ENCODE results near the gene STK16.

STK16 gene

GRCh38 chr2:219234331-219234730 lies 10.9 kb upstream of the STK16 start:
- TF ChIP-seq, protein P1, sequence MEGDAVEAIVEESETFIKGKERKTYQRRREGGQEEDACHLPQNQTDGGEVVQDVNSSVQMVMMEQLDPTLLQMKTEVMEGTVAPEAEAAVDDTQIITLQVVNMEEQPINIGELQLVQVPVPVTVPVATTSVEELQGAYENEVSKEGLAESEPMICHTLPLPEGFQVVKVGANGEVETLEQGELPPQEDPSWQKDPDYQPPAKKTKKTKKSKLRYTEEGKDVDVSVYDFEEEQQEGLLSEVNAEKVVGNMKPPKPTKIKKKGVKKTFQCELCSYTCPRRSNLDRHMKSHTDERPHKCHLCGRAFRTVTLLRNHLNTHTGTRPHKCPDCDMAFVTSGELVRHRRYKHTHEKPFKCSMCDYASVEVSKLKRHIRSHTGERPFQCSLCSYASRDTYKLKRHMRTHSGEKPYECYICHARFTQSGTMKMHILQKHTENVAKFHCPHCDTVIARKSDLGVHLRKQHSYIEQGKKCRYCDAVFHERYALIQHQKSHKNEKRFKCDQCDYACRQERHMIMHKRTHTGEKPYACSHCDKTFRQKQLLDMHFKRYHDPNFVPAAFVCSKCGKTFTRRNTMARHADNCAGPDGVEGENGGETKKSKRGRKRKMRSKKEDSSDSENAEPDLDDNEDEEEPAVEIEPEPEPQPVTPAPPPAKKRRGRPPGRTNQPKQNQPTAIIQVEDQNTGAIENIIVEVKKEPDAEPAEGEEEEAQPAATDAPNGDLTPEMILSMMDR (IDR thresholded peaks at IDR 0.05; ENCODE audit: insufficient read depth, low read length, missing control alignments): no peak
- H3K4me3 ChIP-seq (ENCODE audit: low read depth, low read length): no peak overlapping the region
- ChIA-PET CTCF (interaction anchor here (1.0 to 1.8 kb wide), 5 partner anchors 10 to 61 kb away, joined by 3 to 7 read pairs (median 5); partner anchors contain the start of genes GLB1L and STK16), POLR2A (interaction anchor here (1.0 kb wide), 1 partner anchor 12 kb away, joined by 3 read pairs; no protein-coding TSS in a partner anchor)
- no peak for DNase-seq (ENCODE audit: low read depth, low spot score)

DNA sequence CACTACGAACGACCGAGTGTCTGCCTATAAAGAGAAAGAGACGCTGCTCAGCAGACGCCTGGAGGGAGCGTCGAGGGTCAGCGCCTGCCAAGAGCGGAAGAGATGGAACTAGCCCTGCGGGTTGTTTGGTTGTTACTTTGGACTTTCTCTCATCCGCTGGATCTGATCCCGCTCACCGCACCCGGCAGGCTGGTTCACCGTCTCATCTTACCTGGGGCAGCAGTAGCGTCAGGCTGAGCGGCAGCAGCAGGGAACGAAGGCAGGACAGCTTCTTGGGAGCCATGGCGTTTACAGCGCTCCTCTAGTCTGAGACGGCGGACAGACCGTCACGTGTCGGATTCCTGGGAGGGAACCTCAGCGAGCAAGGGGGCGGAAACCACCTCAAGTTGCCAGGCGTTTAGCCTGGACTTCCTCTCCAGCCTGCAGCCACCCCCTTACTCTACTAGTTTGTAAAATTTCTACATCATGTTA lies 2.0 kb upstream of the STK16 start:
- ChIA-PET CTCF (interaction anchor here (1.0 to 2.5 kb wide), 4 partner anchors 13 to 84 kb away, joined by 3 to 7 read pairs (median 4); partner anchors contain the start of gene DNAJB2), POLR2A (interaction anchor here (0.5 kb wide), 1 partner anchor 20 kb away, joined by 3 read pairs; no protein-coding TSS in a partner anchor)
- H3K4me3 ChIP-seq (ENCODE audit: low read depth, low read length): no peak overlapping the region
- TF ChIP-seq, protein P1 (IDR thresholded peaks at IDR 0.05; ENCODE audit: insufficient read depth, low read length, missing control alignments): no peak
- no peak for DNase-seq (ENCODE audit: low read depth, low spot score)

DNA sequence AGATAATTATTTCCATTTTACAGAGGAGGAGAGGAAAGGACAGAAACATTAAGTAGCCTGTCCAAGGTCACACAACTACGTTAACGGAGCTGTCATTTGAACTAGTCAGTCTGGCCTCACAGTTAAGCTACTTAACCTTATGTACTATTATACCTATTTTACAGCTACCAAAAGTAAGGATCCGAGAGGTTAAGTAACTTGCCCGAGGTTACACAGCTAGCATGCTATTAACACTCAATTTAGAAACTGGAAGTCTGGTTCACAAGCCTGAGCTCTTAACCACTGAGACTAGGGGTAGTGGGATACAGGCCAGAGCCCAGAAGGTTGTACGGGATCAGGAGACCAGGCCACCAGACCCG lies 511 bp upstream of the STK16 start:
- DNase-seq (ENCODE audit: low read depth, low spot score): no peak
- peak overlapping the region; percentile 98 for H3K4me3 ChIP-seq (ENCODE audit: low read depth, low read length)
- TF ChIP-seq, protein P1 (IDR thresholded peaks at IDR 0.05; ENCODE audit: insufficient read depth, low read length, missing control alignments): no peak
- CTCF ChIA-PET: interaction anchor here (0.9 to 2.6 kb wide), 6 partner anchors 10 to 144 kb away, joined by 3 to 35 read pairs (median 6); no protein-coding TSS in a partner anchor
- POLR2A ChIA-PET: interaction anchor here (0.7 to 1.8 kb wide), 8 partner anchors 9 to 50 kb away, joined by 3 to 17 read pairs (median 4); partner anchors contain the start of genes ABCB6, ANKZF1, ATG9A and DNAJB2

- H3K4me3 ChIP-seq (ENCODE audit: low read depth, low read length): peak overlapping the region; percentile 98
- POLR2A ChIA-PET: interaction anchor here (0.7 to 1.8 kb wide), 4 partner anchors 11 to 33 kb away, joined by 3 to 17 read pairs (median 13); partner anchors contain the start of genes ABCB6, ANKZF1, ATG9A and DNAJB2
- DNase-seq (ENCODE audit: low read depth, low spot score): no peak
- TF ChIP-seq, protein P1 (IDR thresholded peaks at IDR 0.05; ENCODE audit: insufficient read depth, low read length, missing control alignments): no peak
- CTCF ChIA-PET: interaction anchor here (0.5 to 2.6 kb wide), 6 partner anchors 16 to 1853 kb away, joined by 3 to 35 read pairs (median 6); partner anchors contain the start of gene ANKZF1
Measured at GRCh38 chr2:219245899-219246230, 586 bp downstream of the STK16 start.

DNA sequence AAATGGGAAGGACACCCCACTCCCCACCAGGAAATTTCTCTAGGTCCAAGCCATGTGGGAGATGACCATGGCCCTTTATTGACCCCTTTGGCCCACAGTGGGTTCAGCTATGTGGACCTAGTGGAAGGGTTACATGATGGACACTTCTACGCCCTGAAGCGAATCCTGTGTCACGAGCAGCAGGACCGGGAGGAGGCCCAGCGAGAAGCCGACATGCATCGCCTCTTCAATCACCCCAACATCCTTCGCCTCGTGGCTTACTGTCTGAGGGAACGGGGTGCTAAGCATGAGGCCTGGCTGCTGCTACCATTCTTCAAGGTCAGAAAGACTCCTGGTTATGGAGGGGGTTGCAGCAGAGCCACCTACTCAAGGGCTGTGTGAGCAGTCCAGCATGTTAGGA lies 1.3 kb downstream of the STK16 start:
- ChIA-PET POLR2A (no interaction called here), CTCF (interaction anchor here (1.2 to 2.6 kb wide), 3 partner anchors 16 to 48 kb away, joined by 5 to 35 read pairs (median 19); partner anchors contain the start of gene ANKZF1)
- DNase-seq (ENCODE audit: low read depth, low spot score): no peak
- H3K4me3 ChIP-seq (ENCODE audit: low read depth, low read length): peak overlapping the region; percentile 6; the same call in 1 of the 2 replicates
- TF ChIP-seq, protein P1 (IDR thresholded peaks at IDR 0.05; ENCODE audit: insufficient read depth, low read length, missing control alignments): no peak
